T-helper 2 cell (primary cell): ENCODE measurements around the gene C1orf21.
A peak's percentile ranks its signal among the peaks of the same experiment; 100 is the strongest.

Experiments used
- DNase-seq, 5 experiments: peaks; one replicate each; pipeline versions ENCODE4 v3.0.0 to v3.0.0-alpha.2; 2012 to 2022

Gene C1orf21

GRCh38 chr1:184387476-184388318 is 868 bp downstream of the C1orf21 start:
- peak in 2 of 5 experiments; percentile 73 to 82 for DNase-seq

GRCh38 chr1:184388319-184388889 is 1.6 kb downstream of the C1orf21 start:
- peak in 2 of 5 experiments; percentile 2 to 15 for DNase-seq

GRCh38 chr1:184388971-184389370 is 2.1 kb downstream of the C1orf21 start:
- DNase-seq, result no peak

GRCh38 chr1:184389446-184389845 is 2.6 kb downstream of the C1orf21 start:
- DNase-seq, result no peak

- DNase-seq, result no peak
These were observed 4.1 kb downstream of the C1orf21 start for GRCh38 chr1:184390889-184391288.

DNA sequence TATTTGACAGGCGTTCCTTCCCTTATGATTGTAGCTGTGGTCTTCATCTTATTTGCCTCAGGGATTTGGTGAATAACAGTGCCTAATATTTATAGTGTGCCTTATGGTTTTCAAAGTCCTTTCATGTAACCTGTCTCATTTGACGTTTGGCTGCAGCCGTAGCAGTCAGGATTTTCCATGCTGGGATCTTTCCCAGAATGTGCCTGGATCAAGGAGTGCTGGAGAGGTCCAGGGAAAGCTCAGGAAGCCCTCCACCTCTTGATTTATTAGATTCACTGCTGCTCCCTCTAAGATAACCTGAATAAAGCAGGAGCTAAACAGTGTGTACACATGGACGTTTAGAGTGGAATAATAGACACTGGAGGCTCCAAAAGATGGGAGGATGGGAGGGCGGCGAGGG is 5.2 kb downstream of the C1orf21 start:
- no peak for DNase-seq

- DNase-seq, result no peak
These were observed 6.1 kb downstream of the C1orf21 start for GRCh38 chr1:184392779-184393522.

- no peak for DNase-seq
These were observed 7.1 kb downstream of the C1orf21 start for GRCh38 chr1:184393962-184394361.

- DNase-seq, result no peak
These were observed 8.5 kb downstream of the C1orf21 start for GRCh38 chr1:184395370-184395769.

DNA sequence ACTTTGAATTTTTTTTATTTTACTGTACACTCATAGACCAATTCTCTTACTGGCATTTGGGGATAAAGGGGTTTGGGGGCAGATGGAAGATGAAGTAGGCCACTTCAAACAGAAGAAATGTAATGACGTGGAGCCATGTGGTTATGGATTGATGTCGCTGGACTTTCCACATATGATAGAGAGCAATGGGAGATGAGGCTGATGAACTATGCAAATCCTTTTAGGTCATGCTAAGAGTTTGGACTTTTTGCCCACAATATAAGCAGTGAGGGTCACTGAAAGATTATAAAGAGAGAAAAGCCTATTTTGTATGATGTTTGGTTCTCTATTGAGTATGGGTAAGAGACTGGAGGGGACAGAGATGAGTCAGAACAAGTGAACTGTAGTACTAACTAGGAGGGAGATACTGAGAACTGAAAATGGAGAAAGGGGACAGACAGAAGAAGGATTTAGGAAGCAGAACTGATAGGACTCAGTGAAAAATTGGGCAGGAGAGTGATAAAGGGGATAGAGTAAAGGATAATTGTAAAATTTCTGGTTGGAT is 9.2 kb downstream of the C1orf21 start:
- DNase-seq, result no peak

DNA sequence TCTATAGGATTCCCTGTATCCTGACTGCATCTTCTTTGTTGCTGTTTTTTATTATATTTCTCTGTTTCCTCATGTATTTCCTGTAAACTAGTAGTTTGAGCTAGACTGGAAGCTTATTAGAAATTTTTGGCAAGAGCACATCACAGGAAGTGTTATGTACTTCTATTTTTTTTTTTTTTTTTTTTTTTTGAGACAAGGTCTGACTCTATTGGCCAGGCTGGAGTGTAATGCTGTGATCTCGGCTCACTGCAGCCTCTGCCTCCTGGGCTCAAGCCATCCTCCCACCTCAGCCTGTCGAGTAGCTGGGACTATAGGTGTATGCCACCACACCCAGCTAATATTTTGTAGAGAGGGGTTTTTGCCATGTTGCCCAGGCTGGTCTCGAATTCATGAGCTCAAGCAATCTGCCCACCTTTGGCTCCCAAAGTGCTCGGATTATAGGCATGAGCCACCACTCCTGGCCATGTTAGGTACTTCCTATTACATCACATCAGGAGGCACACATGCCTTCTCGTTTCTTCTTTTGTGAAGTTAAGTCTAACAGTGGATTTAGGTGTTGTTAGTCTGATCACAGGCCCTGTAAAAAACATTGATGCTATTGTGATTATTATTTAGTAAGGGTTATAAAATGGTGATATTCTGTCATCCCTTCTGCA is 12.5 kb downstream of the C1orf21 start:
- no peak for DNase-seq

GRCh38 chr1:184403961-184404726 is 17.3 kb downstream of the C1orf21 start:
- DNase-seq, result no peak

DNA sequence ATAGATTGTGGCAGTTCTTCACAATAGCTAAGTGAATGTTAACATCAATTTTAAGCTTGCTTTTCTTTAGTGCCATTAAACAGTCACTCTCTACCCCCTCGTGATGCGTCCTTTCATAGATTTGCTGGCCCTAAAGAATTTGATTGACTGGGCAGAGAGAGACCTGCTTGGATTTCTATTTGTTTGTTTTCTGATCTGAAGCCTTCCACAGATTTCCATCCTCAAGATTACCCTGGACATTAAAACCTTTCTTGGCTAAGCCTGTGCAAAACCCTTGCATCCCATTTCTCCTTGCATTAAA is 17.8 kb downstream of the C1orf21 start:
- DNase-seq, result no peak

GRCh38 chr1:184405094-184405800 is 18.4 kb downstream of the C1orf21 start:
- no peak for DNase-seq

DNA sequence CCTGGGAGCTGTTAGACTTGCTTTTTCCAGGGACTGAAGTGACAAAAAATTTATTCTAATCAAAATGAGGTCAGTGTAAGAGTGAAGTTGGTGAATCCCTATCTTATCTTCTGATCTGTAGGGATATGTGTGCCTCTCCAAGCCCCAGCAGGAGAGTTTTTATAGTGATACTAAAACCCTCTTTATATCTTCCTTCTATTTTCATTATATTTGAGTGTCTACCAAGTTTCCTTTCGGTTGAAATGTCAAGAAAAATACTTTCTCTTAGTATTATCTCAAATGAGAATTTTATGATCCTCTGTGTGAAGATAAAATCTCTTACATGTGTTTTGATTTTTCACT is 18.9 kb downstream of the C1orf21 start:
- DNase-seq, result no peak

GRCh38 chr1:184406479-184406878 is 19.6 kb downstream of the C1orf21 start:
- DNase-seq, result no peak

- DNase-seq, result no peak
These were observed 21.1 kb downstream of the C1orf21 start for GRCh38 chr1:184407816-184408510.

- no peak for DNase-seq
These were observed 21.8 kb downstream of the C1orf21 start for GRCh38 chr1:184408580-184408979.

DNA sequence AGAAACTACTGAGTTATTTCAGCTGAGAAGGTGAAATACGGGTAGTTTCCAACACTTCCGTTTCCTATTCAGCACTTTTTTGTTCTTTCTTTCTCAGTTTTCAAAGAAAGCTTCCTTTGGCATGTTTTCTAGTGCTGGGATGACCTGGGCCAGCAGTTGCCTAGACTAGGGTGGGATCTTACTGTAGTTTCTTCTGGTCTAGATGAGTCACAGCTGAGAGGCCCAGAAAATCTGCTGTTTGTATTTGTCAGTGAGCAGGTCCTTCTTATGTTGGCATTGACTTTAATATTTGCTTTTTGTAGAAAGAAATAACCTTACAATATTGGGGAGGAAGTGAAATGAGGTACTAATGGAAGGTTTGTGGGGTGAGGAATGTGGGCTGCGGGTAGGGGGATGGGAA is 22.2 kb downstream of the C1orf21 start:
- DNase-seq, result no peak

- DNase-seq, result no peak
These were observed 25.6 kb downstream of the C1orf21 start for GRCh38 chr1:184412472-184412871.

GRCh38 chr1:184416481-184416880 is 29.7 kb downstream of the C1orf21 start:
- no peak for DNase-seq
